Stimulated activated CD8-positive, alpha-beta memory T cell treated with anti-CD3 and anti-CD28 coated beads, Interleukin-15, amount 100 ng/mL, for 1 hour (primary cell): ENCODE data around the gene MAN2C1.

Source experiments
- DNase-seq: peaks from one replicate; pipeline ENCODE4 v3.0.0-alpha.2; 2020; ENCODE audit warnings: low read depth

The MAN2C1 gene

GRCh38 chr15:75309711-75310110 is 58.7 kb downstream of the MAN2C1 start:
- DNase-seq, result no peak

- DNase-seq, result no peak
Observed at GRCh38 chr15:75307778-75308390, 60.5 kb downstream of the MAN2C1 start.

DNA sequence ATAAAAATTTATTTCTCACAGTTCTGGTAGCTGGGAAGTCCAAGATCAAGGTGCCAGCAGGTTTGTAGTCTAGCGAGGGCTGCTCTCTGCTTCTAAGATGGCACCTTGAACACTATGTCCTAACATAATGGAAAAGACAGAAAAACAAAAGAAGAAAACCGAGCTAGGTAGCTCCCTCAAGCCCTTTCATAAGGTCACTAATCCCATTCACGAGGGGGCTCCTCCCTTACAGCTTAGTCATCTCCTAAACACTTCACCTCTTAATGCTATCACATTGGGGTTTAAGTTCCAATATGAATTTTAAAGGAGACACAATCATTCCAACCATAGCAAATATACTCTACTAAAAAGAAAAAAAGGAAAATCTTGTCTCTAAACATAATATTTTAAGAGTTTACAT is 62.2 kb downstream of the MAN2C1 start:
- no peak for DNase-seq
